SK-N-SH treated with all-trans-retinoic acid at 6 μM for 48 hours (cell line): Measurements from ENCODE around the gene ZNF19.

Experiments
- ATAC-seq: fragments of 200-7000 bp; cut with Tn5 transposase; 3 replicates; pipeline ENCODE4 v1.9.1; 2020; ENCODE audit warnings: mild to moderate bottlenecking, moderate library complexity
- ARNTL ChIP-seq: fragments of 450-650 bp; formaldehyde crosslinking; IDR thresholded peaks from 2 replicates; pipeline ENCODE4 v1.5.0; 2020; ENCODE audit warnings: low read depth, mild to moderate bottlenecking, moderate library complexity, borderline replicate concordance
- GLIS3 ChIP-seq: fragments of 250-450 bp; sonication (Bioruptor Pico); IDR thresholded peaks from 2 replicates; pipeline ENCODE4 v1.5.0; 2020; ENCODE audit warnings: mild to moderate bottlenecking, moderate library complexity
- OSR1 ChIP-seq: fragments of 250-450 bp; sonication (Bioruptor Pico); IDR thresholded peaks from 2 replicates; pipeline ENCODE4 v1.8.0; 2022; ENCODE audit warnings: moderate library complexity, mild to moderate bottlenecking, inconsistent platforms
- PPARA ChIP-seq: fragments of 250-450 bp; sonication (Bioruptor Pico); IDR thresholded peaks from 2 replicates; pipeline ENCODE4 v1.5.0; 2020; ENCODE audit warnings: mild to moderate bottlenecking, borderline replicate concordance
- RARB ChIP-seq: fragments of 250-450 bp; sonication (Bioruptor Pico); IDR thresholded peaks from 2 replicates; pipeline ENCODE4 v1.8.0; 2021; ENCODE audit warnings: mild to moderate bottlenecking, moderate library complexity
- TCF4 ChIP-seq: fragments of 250-450 bp; sonication (Bioruptor Pico); IDR thresholded peaks from 2 replicates; pipeline ENCODE4 v1.8.0; 2021; ENCODE audit warnings: mild to moderate bottlenecking, moderate library complexity, borderline replicate concordance
- TOX ChIP-seq: fragments of 250-450 bp; sonication (Bioruptor Pico); IDR thresholded peaks from 2 replicates; pipeline ENCODE4 v1.8.0; 2021; ENCODE audit warnings: mild to moderate bottlenecking, moderate library complexity, borderline replicate concordance
- ZC3H10 ChIP-seq: fragments of 250-450 bp; sonication (Bioruptor Pico); IDR thresholded peaks from 2 replicates; pipeline ENCODE4 v1.5.1; 2021; ENCODE audit warnings: mild to moderate bottlenecking, moderate library complexity
- ZFP3 ChIP-seq: fragments of 250-450 bp; sonication (Bioruptor Pico); IDR thresholded peaks from 2 replicates; pipeline ENCODE4 v1.5.0; 2020; ENCODE audit warnings: mild to moderate bottlenecking, moderate library complexity
- ZFP30 ChIP-seq: fragments of 450-650 bp; formaldehyde crosslinking; IDR thresholded peaks from 2 replicates; pipeline ENCODE4 v1.5.0; 2022; ENCODE audit warnings: mild to moderate bottlenecking, moderate library complexity
- ZNF565 ChIP-seq: fragments of 450-650 bp; formaldehyde crosslinking; conservative IDR thresholded peaks from 2 replicates; pipeline ENCODE4 v1.5.0; 2020; ENCODE audit warnings: low read depth, mild to moderate bottlenecking, moderate library complexity
- ZNF70 ChIP-seq: fragments of 450-650 bp; formaldehyde crosslinking; IDR thresholded peaks from 2 replicates; pipeline ENCODE4 v1.5.0; 2020; ENCODE audit warnings: mild to moderate bottlenecking, moderate library complexity
- ZNF8 ChIP-seq: fragments of 450-650 bp; formaldehyde crosslinking; IDR thresholded peaks from 2 replicates; pipeline ENCODE4 v1.5.0; 2020; ENCODE audit warnings: mild to moderate bottlenecking, moderate library complexity
- TF ChIP-seq, protein P1 (sequence below): fragments of 250-450 bp; sonication (Bioruptor Pico); IDR thresholded peaks from 2 replicates; pipeline ENCODE4 v1.8.0; 2020; ENCODE audit warnings: mild to moderate bottlenecking, moderate library complexity, borderline replicate concordance
- TF ChIP-seq, protein P2 (sequence below): fragments of 250-450 bp; sonication (Bioruptor Pico); IDR thresholded peaks from 2 replicates; pipeline ENCODE4 v1.5.1; 2020; ENCODE audit warnings: low read depth, mild to moderate bottlenecking, moderate library complexity
- TF ChIP-seq, protein P3 (sequence below): fragments of 250-450 bp; sonication (Bioruptor Pico); IDR thresholded peaks from 2 replicates; pipeline ENCODE4 v1.8.0; 2021; ENCODE audit warnings: low read depth, mild to moderate bottlenecking, moderate library complexity, borderline replicate concordance
- TF ChIP-seq, protein P4 (sequence below): fragments of 250-450 bp; sonication (Bioruptor Pico); IDR thresholded peaks from 2 replicates; pipeline ENCODE4 v1.5.0; 2020; ENCODE audit warnings: mild to moderate bottlenecking, moderate library complexity
- TF ChIP-seq, protein P5 (sequence below): fragments of 250-450 bp; sonication (Bioruptor Pico); IDR thresholded peaks from 2 replicates; pipeline ENCODE4 v1.5.1; 2021; ENCODE audit warnings: mild to moderate bottlenecking, moderate library complexity

The ZNF19 gene

DNA sequence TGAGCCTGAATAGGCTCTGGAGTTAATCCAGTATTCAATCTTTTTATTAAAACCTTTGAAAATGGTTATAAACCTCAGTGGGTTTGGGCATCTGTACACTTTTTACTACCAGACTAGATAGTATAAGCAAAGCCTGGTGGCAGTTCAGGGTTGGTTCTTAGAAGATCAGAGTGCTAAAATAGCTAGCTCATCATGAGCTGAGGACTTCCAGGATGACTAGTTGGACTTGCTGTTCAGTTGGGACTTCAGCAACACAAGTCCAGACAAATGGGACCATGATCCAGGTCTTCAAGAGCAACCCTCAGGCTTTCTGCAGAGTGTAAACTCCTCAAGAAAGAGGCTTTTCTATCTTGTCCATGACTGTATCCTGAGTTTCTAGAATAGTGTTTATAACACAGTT is 1.2 kb upstream of the ZNF19 start (continued):
- TF ChIP-seq, protein P1, sequence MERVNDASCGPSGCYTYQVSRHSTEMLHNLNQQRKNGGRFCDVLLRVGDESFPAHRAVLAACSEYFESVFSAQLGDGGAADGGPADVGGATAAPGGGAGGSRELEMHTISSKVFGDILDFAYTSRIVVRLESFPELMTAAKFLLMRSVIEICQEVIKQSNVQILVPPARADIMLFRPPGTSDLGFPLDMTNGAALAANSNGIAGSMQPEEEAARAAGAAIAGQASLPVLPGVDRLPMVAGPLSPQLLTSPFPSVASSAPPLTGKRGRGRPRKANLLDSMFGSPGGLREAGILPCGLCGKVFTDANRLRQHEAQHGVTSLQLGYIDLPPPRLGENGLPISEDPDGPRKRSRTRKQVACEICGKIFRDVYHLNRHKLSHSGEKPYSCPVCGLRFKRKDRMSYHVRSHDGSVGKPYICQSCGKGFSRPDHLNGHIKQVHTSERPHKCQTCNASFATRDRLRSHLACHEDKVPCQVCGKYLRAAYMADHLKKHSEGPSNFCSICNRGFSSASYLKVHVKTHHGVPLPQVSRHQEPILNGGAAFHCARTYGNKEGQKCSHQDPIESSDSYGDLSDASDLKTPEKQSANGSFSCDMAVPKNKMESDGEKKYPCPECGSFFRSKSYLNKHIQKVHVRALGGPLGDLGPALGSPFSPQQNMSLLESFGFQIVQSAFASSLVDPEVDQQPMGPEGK (CRISPR knock-in tag) = no peak
- TF ChIP-seq, protein P2, sequence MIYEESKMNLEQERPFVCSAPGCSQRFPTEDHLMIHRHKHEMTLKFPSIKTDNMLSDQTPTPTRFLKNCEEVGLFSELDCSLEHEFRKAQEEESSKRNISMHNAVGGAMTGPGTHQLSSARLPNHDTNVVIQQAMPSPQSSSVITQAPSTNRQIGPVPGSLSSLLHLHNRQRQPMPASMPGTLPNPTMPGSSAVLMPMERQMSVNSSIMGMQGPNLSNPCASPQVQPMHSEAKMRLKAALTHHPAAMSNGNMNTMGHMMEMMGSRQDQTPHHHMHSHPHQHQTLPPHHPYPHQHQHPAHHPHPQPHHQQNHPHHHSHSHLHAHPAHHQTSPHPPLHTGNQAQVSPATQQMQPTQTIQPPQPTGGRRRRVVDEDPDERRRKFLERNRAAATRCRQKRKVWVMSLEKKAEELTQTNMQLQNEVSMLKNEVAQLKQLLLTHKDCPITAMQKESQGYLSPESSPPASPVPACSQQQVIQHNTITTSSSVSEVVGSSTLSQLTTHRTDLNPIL = no peak
- TF ChIP-seq, all 23 proteins: peak for 0

DNA sequence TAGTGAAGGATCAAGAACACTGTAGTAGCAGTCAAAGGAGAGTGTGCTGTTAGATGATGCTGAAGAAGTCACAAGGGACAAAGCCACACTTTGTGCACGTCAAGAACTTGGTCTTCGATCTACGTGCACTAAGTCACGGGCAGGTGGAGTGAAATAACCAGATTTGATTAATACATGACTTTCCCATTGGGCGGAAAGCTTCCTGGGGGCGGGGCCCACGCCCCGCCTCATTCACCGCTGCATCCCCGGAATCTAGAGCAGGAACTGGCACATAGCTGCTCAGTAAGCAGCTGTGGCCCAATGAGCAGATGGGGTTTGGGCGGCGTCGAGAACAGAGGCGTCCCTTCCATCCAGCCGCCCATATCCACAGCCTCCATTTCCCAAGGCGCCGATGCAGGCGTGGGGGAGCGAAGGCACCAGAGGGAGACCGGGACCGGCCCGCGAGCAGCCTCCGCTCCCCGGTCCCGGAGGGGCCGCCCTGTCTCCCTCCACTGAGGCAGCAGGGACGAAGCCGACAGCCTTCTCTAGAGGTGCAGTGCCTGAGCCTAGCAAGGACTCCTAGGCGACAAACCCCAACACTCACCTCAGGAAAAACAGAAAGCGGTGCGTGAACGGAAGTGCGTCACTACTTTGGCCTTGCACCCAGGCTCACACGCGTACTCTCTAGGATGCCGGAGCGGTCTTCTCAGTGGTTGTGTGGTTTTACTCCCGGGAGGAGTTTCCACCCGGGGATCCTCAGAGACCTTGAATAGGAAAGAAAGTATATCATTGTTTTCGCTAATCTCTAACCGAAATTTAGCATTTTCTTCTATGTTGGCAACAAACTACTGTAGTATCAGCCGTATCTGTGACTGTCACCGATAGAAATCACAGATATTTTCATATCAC is 4.9 kb downstream of the ZNF19 start:
- TF ChIP-seq OSR1 = no peak
- peak; percentile 76 for TF ChIP-seq ZFP3
- TF ChIP-seq, protein P2 = no peak
- TF ChIP-seq, protein P1 (CRISPR knock-in tag) = peak; percentile 71; the same call in 1 of the 2 replicates
- 0 out of 2 replicates have a peak, but pooled peaks have one; percentile 48 for TF ChIP-seq GLIS3 (CRISPR knock-in tag)
- 0 out of 2 replicates have a peak, but pooled peaks have one; percentile 15 for TF ChIP-seq TCF4
- ATAC-seq = peak; percentile 95

DNA sequence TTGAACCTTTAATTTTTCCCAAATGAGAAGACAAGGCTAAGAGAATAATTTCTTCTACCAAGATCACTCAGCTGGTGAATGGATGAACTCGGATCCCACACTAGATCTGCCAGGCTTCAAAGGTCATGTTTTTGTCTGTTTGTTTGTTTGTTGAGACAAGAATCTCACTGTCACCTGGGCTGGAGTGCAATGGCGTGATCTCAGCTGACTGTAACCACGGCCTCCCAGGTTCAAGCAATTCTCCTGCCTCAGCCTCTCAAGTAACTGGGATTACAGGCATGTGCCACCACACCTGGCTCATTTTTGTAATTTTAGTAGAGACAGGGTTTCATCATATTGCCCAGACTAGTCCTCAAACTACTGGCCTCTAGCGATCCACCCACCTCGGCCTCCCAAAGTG is 6.6 kb downstream of the ZNF19 start:
- ATAC-seq = no peak
- no peak for TF ChIP-seq ARNTL (CRISPR knock-in tag)
- no peak for TF ChIP-seq RARB
- TF ChIP-seq ZC3H10 (CRISPR knock-in tag) = no peak
- TF ChIP-seq, protein P3, sequence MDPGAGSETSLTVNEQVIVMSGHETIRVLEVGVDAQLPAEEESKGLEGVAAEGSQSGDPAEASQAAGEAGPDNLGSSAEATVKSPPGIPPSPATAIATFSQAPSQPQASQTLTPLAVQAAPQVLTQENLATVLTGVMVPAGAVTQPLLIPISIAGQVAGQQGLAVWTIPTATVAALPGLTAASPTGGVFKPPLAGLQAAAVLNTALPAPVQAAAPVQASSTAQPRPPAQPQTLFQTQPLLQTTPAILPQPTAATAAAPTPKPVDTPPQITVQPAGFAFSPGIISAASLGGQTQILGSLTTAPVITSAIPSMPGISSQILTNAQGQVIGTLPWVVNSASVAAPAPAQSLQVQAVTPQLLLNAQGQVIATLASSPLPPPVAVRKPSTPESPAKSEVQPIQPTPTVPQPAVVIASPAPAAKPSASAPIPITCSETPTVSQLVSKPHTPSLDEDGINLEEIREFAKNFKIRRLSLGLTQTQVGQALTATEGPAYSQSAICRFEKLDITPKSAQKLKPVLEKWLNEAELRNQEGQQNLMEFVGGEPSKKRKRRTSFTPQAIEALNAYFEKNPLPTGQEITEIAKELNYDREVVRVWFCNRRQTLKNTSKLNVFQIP (CRISPR knock-in tag) = no peak
- TF ChIP-seq, protein P1 (CRISPR knock-in tag) = no peak
- no peak for TF ChIP-seq ZFP30 (CRISPR knock-in tag)
- no peak for TF ChIP-seq ZNF70 (CRISPR knock-in tag)

DNA sequence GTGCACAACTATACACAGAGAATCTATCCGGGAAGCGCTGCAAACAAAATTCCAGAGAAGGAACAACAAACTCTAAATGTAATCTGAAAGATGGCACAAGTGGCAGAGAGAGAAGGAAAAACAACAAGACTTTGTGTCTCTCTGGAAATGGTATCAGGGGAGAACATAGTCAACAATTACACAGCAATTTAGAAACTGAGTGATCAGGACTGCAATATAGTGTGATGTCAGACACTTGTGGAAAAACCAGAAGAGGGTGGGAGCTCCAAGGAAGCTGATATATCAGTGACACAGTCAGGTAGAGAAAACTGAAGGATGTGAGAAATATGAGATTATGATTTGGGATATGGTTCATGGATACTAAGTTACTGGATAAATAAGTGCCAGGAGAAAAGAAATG is 8.2 kb downstream of the ZNF19 start:
- ATAC-seq = no peak
- no peak for TF ChIP-seq ZNF8 (CRISPR knock-in tag)
- TF ChIP-seq, protein P4, sequence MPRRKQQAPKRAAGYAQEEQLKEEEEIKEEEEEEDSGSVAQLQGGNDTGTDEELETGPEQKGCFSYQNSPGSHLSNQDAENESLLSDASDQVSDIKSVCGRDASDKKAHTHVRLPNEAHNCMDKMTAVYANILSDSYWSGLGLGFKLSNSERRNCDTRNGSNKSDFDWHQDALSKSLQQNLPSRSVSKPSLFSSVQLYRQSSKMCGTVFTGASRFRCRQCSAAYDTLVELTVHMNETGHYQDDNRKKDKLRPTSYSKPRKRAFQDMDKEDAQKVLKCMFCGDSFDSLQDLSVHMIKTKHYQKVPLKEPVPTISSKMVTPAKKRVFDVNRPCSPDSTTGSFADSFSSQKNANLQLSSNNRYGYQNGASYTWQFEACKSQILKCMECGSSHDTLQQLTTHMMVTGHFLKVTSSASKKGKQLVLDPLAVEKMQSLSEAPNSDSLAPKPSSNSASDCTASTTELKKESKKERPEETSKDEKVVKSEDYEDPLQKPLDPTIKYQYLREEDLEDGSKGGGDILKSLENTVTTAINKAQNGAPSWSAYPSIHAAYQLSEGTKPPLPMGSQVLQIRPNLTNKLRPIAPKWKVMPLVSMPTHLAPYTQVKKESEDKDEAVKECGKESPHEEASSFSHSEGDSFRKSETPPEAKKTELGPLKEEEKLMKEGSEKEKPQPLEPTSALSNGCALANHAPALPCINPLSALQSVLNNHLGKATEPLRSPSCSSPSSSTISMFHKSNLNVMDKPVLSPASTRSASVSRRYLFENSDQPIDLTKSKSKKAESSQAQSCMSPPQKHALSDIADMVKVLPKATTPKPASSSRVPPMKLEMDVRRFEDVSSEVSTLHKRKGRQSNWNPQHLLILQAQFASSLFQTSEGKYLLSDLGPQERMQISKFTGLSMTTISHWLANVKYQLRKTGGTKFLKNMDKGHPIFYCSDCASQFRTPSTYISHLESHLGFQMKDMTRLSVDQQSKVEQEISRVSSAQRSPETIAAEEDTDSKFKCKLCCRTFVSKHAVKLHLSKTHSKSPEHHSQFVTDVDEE (CRISPR knock-in tag) = no peak
- TF ChIP-seq ZNF565 (CRISPR knock-in tag) = no peak
- TF ChIP-seq OSR1 = no peak
- TF ChIP-seq, protein P5, sequence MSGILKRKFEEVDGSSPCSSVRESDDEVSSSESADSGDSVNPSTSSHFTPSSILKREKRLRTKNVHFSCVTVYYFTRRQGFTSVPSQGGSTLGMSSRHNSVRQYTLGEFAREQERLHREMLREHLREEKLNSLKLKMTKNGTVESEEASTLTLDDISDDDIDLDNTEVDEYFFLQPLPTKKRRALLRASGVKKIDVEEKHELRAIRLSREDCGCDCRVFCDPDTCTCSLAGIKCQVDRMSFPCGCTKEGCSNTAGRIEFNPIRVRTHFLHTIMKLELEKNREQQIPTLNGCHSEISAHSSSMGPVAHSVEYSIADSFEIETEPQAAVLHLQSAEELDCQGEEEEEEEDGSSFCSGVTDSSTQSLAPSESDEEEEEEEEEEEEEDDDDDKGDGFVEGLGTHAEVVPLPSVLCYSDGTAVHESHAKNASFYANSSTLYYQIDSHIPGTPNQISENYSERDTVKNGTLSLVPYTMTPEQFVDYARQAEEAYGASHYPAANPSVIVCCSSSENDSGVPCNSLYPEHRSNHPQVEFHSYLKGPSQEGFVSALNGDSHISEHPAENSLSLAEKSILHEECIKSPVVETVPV (CRISPR knock-in tag) = no peak
- TF ChIP-seq TOX = no peak
- TF ChIP-seq PPARA = no peak
- TF ChIP-seq, protein P1 (CRISPR knock-in tag) = no peak
